Endothelial cell of hepatic sinusoid (primary cell): Measurements from ENCODE around the gene BACH2.

Source experiments
- in situ Hi-C: cut with HindIII; loops from 2 replicates; pipeline ENCODE4 v1.10.0; 2017; ENCODE audit warnings: low sequenced_read_pairs

The BACH2 gene

DNA sequence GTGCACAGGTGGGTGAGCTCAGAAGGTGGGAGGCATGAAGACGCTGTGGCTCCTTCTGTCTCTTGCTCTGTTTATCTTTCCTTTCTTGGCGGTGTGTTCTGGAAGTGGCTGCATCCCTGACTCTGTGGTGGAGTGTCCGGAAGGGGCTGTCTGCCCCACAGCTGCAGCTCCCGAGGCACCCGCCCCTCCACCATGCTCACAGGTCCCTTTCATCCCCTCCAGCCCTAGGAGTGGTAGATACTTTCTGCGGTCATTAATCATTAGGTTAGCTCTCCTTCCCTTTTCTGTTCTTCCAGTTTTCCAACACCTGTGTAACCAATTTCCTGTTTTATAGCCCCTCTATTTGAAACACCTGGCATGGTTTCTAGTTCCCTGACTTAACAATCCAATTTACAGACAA, 336.8 kb downstream of the BACH2 start:
- in situ Hi-C loops = loop anchor here (25.0 kb wide), 2 partner anchors 327 to 527 kb away; partner anchors contain the start of gene BACH2

- in situ Hi-C loops = loop anchor here (25.0 kb wide), 2 partner anchors 331 to 531 kb away; partner anchors contain the start of gene BACH2
Measured at GRCh38 chr6:89956182-89956581, 340.5 kb downstream of the BACH2 start.

DNA sequence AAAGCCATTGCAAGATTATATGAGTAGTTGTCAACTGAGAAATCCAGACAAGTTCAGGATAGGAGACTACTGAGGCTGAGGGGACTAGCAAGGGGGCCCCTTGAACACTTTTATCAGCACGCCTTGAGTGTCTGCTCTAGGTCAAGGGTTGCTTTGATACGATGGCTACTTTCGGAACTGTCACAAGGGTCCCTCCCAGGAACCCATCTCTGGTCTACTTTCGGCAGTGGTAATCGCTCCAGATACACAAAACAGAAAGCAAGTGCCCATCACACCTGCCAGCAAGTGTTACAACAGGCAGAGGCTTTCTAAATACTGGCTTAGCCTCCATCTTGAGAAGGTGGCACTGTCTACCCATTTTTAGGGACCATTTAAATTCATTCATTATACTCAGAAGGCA, 341.3 kb downstream of the BACH2 start:
- in situ Hi-C loops = loop anchor here (25.0 kb wide), 2 partner anchors 332 to 532 kb away; partner anchors contain the start of gene BACH2

- in situ Hi-C loops = loop anchor here (25.0 kb wide), 2 partner anchors 333 to 533 kb away; partner anchors contain the start of gene BACH2
Measured at GRCh38 chr6:89954721-89955148, 341.9 kb downstream of the BACH2 start.

- in situ Hi-C loops = loop anchor here (25.0 kb wide), 2 partner anchors 335 to 535 kb away; partner anchors contain the start of gene BACH2
Measured at GRCh38 chr6:89952686-89953085, 344.0 kb downstream of the BACH2 start.

- in situ Hi-C loops = loop anchor here (25.0 kb wide), 2 partner anchors 335 to 535 kb away; partner anchors contain the start of gene BACH2
Measured at GRCh38 chr6:89952105-89952671, 344.5 kb downstream of the BACH2 start.

- in situ Hi-C loops = loop anchor here (25.0 kb wide), 2 partner anchors 336 to 536 kb away; partner anchors contain the start of gene BACH2
Measured at GRCh38 chr6:89951574-89952104, 345.0 kb downstream of the BACH2 start.

- in situ Hi-C loops = loop anchor here (25.0 kb wide), 2 partner anchors 336 to 536 kb away; partner anchors contain the start of gene BACH2
Measured at GRCh38 chr6:89950879-89951391, 345.7 kb downstream of the BACH2 start.

GRCh38 chr6:89950446-89950845, 346.2 kb downstream of the BACH2 start:
- in situ Hi-C loops = loop anchor here (25.0 kb wide), 2 partner anchors 337 to 537 kb away; partner anchors contain the start of gene BACH2

GRCh38 chr6:89948876-89949275, 347.8 kb downstream of the BACH2 start:
- in situ Hi-C loops = no loop called here

- in situ Hi-C loops = no loop called here
Measured at GRCh38 chr6:89944826-89945407, 351.7 kb downstream of the BACH2 start.

- in situ Hi-C loops = no loop called here
Measured at GRCh38 chr6:89944181-89944755, 352.4 kb downstream of the BACH2 start.

GRCh38 chr6:89942601-89943000, 354.0 kb downstream of the BACH2 start:
- in situ Hi-C loops = no loop called here

DNA sequence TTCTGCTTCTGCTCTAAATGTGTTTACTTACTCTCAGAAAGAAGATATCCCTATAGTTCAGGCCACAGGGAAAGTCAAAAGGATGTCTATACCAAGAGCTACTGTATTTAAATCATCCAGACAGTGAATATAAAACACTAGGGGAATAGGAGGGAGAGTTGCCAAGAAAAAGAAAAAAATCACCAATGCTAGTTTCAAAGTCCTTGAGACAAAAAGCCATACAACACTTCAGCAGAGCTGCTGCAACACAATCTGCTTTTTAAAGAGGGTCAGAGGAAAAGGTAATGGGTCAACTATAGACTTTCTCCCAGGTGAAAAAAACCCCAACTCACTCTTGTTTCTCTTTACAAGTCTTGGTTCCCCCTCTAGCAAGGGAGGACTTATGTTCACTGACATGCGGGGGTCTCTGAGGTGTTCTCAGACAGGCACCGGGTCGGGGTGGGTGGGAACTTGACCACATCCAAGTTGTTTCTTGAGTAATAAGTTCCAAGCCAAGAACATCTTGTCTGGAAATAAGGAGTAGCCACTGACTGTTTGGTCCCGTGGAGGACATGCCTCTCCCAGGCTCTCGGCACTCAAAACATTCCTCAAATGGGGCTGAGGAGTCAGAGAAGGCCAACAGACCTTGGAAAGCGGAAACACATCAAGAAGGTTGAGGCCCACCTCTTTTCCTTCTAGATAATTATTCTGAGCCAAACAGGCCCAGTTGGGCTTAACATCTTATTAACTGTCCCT, 354.7 kb downstream of the BACH2 start:
- in situ Hi-C loops = no loop called here

DNA sequence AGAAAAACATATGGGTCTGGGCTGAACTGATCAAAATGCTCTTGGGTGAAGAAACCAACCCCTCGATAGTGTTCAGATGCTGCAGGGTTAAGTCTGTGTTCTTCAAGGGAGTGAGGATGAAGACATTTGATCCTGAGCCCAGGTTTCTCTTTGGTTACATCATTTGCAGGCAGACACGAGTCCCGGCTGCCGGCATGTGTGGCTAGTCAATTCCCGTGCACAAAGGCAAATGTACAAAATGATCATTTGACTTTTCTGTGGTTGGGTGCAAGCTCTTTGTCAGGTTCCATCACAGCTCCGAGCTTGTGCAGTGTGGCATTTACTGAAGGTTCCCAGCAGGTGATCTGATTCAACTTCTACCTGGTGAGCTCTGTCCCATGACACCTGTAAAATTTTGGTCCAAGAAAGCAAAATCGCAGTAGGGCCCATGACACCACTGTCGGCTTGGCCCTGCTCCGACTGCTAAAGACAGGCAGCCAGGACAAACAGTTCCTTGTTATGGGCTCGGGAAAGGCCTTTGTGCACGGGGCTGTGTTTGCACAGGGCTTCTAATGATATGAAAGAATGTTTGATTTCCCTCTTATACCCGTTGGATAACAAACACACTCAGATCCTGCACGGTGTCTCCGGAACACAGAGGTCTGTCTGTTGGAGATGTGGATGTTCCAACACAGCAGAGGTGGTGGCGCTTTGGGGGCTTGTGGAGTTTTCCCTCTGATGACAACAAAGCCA, 355.4 kb downstream of the BACH2 start:
- in situ Hi-C loops = no loop called here

DNA sequence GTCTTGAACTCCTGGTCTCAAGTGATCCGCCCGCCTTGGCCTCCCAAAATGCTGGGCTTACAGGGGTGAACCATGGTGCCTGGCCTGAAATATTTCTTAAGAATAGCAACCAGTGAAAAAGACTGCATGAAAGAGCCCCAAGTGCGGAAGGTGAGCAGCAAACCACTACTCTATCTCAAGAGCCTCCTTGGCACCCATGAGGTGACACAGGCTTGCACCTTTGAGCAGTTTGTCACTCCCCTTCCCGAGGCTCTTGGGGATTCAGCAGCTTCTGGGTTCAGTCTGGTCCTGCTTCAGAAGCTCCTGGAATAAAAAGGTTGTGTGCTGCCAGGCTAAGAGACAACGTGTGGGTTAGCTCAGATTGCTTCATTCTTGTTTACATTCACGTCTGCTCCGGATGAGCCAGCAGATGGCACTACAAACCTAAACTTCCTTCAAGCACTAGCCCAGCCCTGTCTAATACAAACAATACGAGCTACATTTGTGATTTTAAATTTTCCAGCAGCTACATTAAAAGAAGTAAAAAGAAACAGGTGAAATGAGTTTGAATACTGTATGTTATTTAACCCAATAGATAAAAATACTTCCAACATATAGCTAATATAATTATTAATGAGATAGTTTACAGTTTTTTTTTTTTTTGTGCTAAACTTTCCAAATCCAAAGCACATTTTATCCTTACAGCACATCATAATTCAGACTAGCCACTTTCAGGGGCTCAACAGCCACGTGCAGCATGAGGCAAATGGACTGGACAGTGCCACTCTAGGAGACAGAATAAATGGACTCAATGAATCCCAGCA, 356.2 kb downstream of the BACH2 start:
- in situ Hi-C loops = no loop called here

- in situ Hi-C loops = no loop called here
Measured at GRCh38 chr6:89939144-89939543, 357.5 kb downstream of the BACH2 start.

GRCh38 chr6:89938014-89938413, 358.6 kb downstream of the BACH2 start:
- in situ Hi-C loops = no loop called here

GRCh38 chr6:89936177-89936576, 360.5 kb downstream of the BACH2 start:
- in situ Hi-C loops = no loop called here
